ENCODE measurements around the gene ABO.
"Not testable (repeated sequence)": the region's sequence is repeated elsewhere in the genome, so short reads cannot be mapped to it uniquely, and the experiment has no call there.

Gene ABO

GRCh38 chr9:133304158-133304470 lies 29.1 kb upstream of the ABO start:
- no peak for TF ChIP-seq CTCF (IDR thresholded peaks at IDR 0.05; ENCODE audit: control insufficient read depth, insufficient read depth, low read depth, low read length, missing control alignments)
- no peak for DNase-seq (ENCODE audit: low read depth)
- H3K4me3 ChIP-seq (ENCODE audit: control insufficient read depth, low read depth, low read length) = no peak overlapping the region

- no peak for DNase-seq (ENCODE audit: low read depth)
- H3K4me3 ChIP-seq (ENCODE audit: control insufficient read depth, low read depth, low read length) = no peak overlapping the region
- TF ChIP-seq CTCF (IDR thresholded peaks at IDR 0.05; ENCODE audit: control insufficient read depth, insufficient read depth, low read depth, low read length, missing control alignments) = no peak
These were observed 28.5 kb upstream of the ABO start for GRCh38 chr9:133303266-133304157.

- DNase-seq (ENCODE audit: low read depth) = no peak
- TF ChIP-seq CTCF (IDR thresholded peaks at IDR 0.05; ENCODE audit: control insufficient read depth, insufficient read depth, low read depth, low read length, missing control alignments) = no peak
These were observed 26.5 kb upstream of the ABO start for GRCh38 chr9:133301253-133302230.

GRCh38 chr9:133299996-133300395 lies 25.0 kb upstream of the ABO start:
- DNase-seq (ENCODE audit: low read depth); H3K4me3 ChIP-seq (ENCODE audit: control insufficient read depth, low read depth, low read length): not testable (repeated sequence)

More at GRCh38 chr9:133301253-133302230, 26.5 kb upstream of the ABO start:
- no peak overlapping the region for H3K4me3 ChIP-seq (ENCODE audit: control insufficient read depth, low read depth, low read length)

- no peak overlapping the region for H3K4me3 ChIP-seq (ENCODE audit: control insufficient read depth, low read depth, low read length)
- TF ChIP-seq CTCF (IDR thresholded peaks at IDR 0.05; ENCODE audit: control insufficient read depth, insufficient read depth, low read depth, low read length, missing control alignments) = no peak
- DNase-seq (ENCODE audit: low read depth) = no peak
These were observed 19.3 kb upstream of the ABO start for GRCh38 chr9:133294257-133294656.

- DNase-seq (ENCODE audit: low read depth) = no peak
- H3K4me3 ChIP-seq (ENCODE audit: control insufficient read depth, low read depth, low read length) = no peak overlapping the region
- TF ChIP-seq CTCF (IDR thresholded peaks at IDR 0.05; ENCODE audit: control insufficient read depth, insufficient read depth, low read depth, low read length, missing control alignments) = no peak
These were observed 15.8 kb upstream of the ABO start for GRCh38 chr9:133290751-133291302.

Measured in AG09309 (cell line).